DND-41 (cell line): Measurements from ENCODE around the gene GRM4.

Source experiments
- EZH2 ChIP-seq: IDR thresholded peaks from 3 replicates; pipeline ENCODE4 v1.6.1; 2012; ENCODE audit warnings: borderline replicate concordance, low read depth, mild to moderate bottlenecking, moderate library complexity, low read length, inconsistent platforms; ENCODE audit not compliant: severe bottlenecking
- TF ChIP-seq, protein P1 (sequence below): IDR thresholded peaks from 2 replicates; pipeline ENCODE4 v1.5.1; 2012; ENCODE audit warnings: borderline replicate concordance, low read length, moderate library complexity, mild to moderate bottlenecking; ENCODE audit not compliant: poor library complexity, severe bottlenecking; ENCODE audit errors: extremely low read depth

GRCh38 chr6:34158876-34159275 lies 13.0 kb upstream of the GRM4 start:
- TF ChIP-seq, protein P1, sequence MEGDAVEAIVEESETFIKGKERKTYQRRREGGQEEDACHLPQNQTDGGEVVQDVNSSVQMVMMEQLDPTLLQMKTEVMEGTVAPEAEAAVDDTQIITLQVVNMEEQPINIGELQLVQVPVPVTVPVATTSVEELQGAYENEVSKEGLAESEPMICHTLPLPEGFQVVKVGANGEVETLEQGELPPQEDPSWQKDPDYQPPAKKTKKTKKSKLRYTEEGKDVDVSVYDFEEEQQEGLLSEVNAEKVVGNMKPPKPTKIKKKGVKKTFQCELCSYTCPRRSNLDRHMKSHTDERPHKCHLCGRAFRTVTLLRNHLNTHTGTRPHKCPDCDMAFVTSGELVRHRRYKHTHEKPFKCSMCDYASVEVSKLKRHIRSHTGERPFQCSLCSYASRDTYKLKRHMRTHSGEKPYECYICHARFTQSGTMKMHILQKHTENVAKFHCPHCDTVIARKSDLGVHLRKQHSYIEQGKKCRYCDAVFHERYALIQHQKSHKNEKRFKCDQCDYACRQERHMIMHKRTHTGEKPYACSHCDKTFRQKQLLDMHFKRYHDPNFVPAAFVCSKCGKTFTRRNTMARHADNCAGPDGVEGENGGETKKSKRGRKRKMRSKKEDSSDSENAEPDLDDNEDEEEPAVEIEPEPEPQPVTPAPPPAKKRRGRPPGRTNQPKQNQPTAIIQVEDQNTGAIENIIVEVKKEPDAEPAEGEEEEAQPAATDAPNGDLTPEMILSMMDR: no peak
- no peak for TF ChIP-seq EZH2
